SIG-M5 (cell line): ENCODE data around the gene THAP12.
A peak's percentile ranks its signal among the peaks of the same experiment; 100 is the strongest.
"Not testable (repeated sequence)": the region's sequence is repeated elsewhere in the genome, so short reads cannot be mapped to it uniquely, and the experiment has no call there.

ENCODE experiments used
- DNase-seq: peaks from one replicate; lab custom pipeline; 2025; lab: John Stamatoyannopoulos, UW

THAP12 gene

GRCh38 chr11:76380977-76381719 lies at the start of gene THAP12, which contains the start of gene GVQW3:
THAP12 (minus strand) TSS chr11:76381132; CDS start chr11:76380836, 296 bp downstream.
GVQW3 (plus strand) TSS chr11:76381323; CDS start chr11:76381829, 506 bp downstream.
- DNase-seq = peak; percentile 61

GRCh38 chr11:76426660-76427059 lies 45.7 kb upstream of the THAP12 start:
- DNase-seq = no peak

- no peak for DNase-seq
Measured at GRCh38 chr11:76424891-76425290, 44.0 kb upstream of the THAP12 start.

GRCh38 chr11:76424379-76424778 lies 43.4 kb upstream of the THAP12 start:
- no peak for DNase-seq

- no peak for DNase-seq
Measured at GRCh38 chr11:76419896-76420295, 39.0 kb upstream of the THAP12 start.

- DNase-seq = no peak
Measured at GRCh38 chr11:76415073-76415472, 34.1 kb upstream of the THAP12 start.

GRCh38 chr11:76410851-76411357 lies 30.0 kb upstream of the THAP12 start:
- DNase-seq = no peak

- DNase-seq = no peak
Measured at GRCh38 chr11:76408171-76408965, 27.4 kb upstream of the THAP12 start.

GRCh38 chr11:76406359-76406758 lies 25.4 kb upstream of the THAP12 start:
- DNase-seq = no peak

GRCh38 chr11:76401484-76401883 lies 20.6 kb upstream of the THAP12 start:
- DNase-seq = not testable (repeated sequence)

- DNase-seq = no peak
Measured at GRCh38 chr11:76400967-76401366, 20.0 kb upstream of the THAP12 start.

- DNase-seq = no peak
Measured at GRCh38 chr11:76397383-76397782, 16.5 kb upstream of the THAP12 start.

- DNase-seq = no peak
Measured at GRCh38 chr11:76395296-76395695, 14.4 kb upstream of the THAP12 start.

GRCh38 chr11:76394411-76394810 lies 13.5 kb upstream of the THAP12 start:
- no peak for DNase-seq

GRCh38 chr11:76392870-76393269 lies 11.9 kb upstream of the THAP12 start:
- DNase-seq = no peak

- no peak for DNase-seq
Measured at GRCh38 chr11:76391811-76392475, 11.0 kb upstream of the THAP12 start.

GRCh38 chr11:76391021-76391420 lies 10.1 kb upstream of the THAP12 start:
- no peak for DNase-seq

GRCh38 chr11:76388408-76388807 lies 7.5 kb upstream of the THAP12 start:
- no peak for DNase-seq

- DNase-seq = no peak
Measured at GRCh38 chr11:76385903-76386302, 5.0 kb upstream of the THAP12 start.

GRCh38 chr11:76382209-76382608 lies 1.3 kb upstream of the THAP12 start:
- DNase-seq = no peak

- no peak for DNase-seq
Measured at GRCh38 chr11:76380159-76380976, 564 bp downstream of the THAP12 start.

GRCh38 chr11:76379807-76380158 lies 1.1 kb downstream of the THAP12 start:
- DNase-seq = no peak
